MV-4-11 (cell line): ENCODE results near the gene CHRND.

ENCODE experiments used
- DNase-seq: peaks from one replicate; lab custom pipeline; 2025; lab: John Stamatoyannopoulos, UW

The CHRND gene

DNA sequence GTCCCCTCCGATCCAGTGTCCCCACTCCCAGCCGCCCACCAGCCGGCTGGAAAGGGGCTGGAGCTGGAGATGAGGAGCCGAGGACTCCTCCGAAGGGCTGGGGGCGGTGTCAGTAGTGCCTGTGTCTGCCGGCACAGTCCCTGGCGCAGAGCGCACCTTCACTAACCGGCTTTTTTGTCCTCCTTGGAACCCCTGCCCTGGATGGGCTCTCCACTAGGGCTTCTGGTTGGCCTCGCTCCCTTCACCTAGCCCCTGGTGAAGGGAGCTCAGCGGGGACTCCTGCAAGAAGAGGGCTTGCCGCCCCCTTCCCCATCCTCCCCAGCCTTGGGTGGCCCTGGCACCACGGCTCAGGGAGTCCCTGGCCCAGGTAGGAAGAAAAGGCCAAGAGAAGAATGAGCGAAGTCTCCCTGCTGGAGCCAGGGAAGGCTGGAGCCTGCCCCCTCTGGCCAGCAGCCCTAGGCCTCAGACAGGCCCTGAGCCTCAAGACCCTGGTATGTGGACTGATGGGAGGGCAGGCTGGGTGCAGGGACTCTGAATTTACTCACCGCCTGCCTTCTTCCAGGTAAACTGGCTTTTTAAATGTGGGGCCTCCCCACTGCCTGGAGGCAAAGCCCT is 37.8 kb upstream of the CHRND start:
- no peak for DNase-seq

DNA sequence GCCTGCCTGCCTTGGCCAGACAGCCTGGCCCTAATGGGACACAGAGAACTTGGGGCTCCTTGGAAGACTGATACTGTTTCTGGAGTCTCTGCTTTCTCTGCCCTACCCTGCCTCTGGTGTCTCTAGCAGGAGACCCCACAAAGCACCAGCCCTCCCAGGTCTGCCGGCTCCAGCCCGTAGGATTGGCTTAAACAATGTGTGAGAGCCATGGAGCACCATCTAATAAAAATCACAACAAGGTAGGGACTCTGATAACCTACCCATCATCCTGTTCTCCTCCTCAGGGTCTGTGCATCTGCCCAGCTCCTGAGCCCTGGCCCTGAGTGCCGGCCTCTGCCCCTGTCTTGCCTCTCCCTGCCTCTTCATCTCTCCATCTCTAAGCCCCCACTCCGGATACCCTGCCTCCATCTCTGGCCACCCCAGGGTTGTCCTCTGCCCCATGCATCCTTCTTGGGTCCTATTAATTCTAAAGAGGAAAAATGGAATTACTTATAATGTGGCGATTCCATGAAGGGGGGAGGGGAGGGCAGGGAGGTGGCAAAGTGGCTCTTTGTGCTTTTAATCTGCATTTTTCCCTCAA is 37.1 kb upstream of the CHRND start:
- DNase-seq = no peak

DNA sequence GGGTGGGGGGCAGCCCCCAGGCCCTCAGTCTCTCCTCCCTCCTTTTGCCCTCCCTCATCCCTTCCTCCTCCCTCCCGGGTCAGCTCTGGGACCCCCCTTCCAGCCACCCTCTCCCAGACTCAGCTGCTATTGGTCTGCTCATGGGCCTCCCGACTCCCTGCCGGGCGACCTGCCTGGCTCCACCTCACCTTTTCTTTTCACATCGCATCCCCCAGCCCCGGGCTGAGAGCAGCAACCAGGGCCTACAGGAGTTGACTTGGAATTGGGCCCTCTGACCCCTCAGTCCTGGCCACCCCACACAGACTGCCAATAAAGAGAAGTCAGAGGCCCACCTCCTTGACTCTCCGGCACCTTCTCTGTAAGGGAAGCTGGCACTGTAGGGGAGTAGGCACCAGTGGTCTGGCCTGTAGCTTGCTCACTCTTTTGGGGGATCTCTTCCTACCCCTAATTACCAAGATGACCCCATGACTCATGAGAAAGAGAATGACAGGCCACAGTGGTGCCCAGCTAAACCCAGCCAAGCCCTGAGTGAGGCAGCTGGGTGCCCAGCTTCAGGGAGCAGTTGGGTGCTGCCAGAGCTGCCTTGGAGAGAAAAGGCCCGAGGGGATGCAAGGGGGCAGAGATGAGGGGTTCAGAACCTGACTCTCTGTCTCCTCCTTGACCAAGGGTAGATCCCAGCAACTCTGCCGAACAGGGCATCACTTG is 36.3 kb upstream of the CHRND start:
- DNase-seq = no peak

DNA sequence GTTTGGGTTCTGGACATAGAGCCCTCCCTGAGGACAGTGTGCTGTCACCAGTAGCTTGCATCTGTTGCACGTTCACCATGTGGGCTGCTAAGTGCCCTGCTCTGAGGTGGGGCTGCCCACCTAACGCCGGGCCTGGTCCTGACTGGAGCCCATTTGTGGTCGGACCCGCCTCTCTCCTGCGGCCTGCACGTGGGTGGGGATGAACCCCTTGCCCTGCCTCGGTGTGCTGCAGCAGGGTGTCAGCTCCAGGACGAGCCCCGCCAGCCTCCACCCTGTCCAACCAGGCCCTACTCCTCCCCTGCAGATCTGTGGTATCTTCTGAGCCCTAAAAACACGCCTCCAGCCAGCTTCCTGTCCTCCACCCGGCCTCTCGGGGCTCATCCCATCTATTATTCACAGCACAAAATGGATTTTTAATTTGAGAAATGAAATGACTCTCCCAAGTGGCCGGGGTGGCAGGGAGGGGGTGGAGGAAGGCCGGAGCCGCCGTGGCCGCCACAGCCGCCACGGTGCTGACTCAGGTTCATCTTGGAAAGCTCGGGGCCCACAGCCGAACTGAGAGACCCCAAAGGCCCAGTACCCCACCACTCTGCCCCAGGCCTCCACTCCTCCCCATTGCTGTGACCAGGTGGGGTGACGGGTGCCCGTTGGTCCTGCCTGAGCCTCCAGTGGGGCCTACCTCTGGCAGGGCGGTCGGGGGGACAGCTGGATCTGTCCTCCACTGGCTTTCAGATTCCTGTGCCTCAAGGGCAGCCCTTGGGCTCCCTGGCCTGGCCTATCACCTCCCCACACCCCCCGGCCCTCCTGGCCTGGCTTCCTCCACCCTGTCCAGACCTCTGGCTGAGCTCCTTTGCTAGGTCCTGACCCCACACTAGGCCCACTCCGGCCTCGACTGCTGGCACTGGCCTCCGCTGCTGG is 35.5 kb upstream of the CHRND start:
- DNase-seq = no peak

DNA sequence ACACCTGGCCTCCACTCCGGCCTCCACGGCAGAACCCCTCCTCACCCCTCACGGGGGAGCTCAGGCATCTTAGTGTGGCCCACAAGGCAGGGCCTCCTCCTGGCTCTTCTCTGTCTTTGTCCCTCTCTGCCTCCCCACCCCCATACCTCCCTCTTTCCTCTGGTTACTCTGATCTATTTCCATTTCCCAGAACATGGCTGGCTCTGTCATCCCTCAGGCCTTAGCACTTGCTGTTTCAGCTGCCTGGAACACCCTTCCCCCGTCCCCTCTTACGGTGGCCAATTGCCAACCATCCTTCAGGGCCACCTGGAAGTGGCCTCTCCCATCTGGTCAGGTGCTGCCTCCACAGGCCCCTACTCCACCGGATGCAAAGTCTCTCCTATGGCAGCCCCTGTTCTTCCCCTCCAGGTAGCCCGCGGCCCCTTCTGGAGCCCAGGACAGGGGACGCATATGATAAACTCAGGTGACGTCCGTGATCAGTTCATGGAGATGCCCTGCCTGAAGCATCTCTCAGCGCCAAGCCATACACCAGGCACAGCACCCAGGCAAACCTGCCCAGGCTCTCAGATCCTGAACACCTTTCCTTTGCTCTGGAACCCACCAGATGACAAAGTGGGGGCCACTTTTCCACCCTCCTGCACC is 34.7 kb upstream of the CHRND start:
- DNase-seq = no peak

DNA sequence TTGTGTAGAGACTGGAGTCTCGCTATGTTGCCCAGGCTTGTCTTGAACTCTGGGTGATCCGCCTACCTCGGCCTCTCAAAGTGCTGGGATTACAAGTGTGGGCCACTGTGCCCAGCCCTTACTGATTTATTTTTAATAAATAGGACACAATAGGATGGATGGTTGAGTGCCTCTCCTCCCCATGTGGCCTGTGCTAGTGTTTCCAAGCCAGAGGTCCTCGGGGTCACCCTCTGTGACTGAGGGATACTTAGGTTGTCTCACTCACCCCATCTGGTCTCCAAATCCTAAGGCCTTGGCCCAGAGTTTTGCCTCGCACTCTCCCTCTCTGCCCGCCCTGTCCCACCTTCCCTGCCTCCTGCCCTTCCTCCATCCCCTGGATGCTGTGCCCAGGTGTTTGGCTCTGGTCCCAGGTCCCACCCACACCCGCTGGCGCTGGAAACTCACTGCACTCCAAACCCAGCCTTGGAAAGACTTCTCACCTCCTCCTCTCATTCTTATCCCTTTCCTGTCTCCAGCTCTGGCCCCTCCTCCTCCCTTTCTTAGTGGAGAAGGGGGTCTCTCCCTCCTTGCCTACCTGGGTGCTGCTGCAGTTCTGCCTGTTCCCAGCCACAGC is 33.6 kb upstream of the CHRND start:
- no peak for DNase-seq

DNA sequence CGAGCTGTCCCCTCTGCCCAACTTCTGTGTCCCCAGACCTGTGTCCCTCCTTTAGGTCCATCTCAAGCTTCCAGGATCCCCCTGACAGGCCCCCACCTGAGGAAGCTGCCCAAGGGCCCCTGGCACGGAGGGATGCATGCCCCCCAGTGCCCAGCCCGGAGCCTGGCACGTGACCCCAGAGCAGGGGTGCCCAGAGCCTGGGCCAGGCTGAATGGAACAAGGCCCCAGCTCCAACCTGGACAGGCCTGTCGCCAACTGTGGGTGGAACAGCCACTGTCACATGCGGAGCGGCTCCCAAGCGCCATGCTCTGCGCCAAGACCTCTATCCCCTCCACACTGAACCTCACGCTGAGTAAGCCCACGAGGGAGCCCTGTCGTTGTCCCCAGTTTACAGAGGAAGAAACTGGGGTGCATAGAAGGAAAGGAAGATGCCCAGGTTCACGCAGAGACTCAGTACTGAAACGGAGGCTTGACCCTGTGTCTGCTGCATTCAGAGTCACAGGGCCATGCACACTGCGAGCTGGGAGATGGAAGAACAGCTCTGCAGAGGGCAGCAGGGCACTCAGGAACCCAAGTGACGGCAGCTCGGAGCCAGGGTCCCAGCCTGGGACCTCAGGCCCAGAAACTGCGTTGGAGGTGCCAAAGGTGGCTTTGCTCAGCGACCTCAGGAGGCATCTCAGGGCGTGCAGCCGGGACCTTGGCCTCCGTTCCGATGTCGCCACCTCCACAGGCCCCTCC is 32.8 kb upstream of the CHRND start:
- DNase-seq = no peak

DNA sequence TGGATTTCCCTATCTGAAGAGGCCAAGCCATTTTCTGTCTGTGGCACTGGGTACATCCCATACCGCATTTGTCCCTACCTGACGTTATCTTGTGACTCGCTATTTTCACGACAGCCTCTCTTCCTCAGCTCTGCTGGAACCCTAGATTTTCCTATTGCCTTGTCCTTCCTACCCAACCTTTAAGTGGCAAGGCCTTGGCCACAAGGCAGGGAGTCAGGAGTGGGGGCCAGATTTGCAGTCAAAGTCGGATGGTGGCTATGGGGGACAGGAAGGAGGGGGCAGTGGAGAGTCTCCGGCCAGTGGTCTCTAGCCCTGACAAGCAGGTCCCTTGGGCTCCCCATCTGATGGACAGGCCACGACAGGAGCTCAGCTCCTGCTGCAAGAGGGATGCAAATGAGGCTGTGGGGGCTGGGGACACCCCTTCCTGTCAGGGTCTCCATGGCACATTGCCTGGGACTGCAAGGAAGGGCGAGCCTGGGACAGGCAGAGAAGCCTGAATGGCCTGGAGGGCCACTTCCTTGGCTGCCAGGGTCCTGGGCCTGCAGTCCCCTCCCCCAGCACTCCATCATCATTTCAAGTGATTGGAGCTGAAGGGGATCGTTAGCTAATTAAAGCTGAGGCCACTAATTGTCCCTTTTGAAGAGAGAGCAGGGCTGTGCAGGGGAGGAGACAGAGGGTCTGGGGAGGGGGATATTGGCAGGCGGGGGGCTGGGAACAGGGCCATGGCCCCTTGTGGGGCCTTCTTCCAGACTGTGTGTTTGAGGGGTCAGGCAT is 32.1 kb upstream of the CHRND start:
- no peak for DNase-seq

DNA sequence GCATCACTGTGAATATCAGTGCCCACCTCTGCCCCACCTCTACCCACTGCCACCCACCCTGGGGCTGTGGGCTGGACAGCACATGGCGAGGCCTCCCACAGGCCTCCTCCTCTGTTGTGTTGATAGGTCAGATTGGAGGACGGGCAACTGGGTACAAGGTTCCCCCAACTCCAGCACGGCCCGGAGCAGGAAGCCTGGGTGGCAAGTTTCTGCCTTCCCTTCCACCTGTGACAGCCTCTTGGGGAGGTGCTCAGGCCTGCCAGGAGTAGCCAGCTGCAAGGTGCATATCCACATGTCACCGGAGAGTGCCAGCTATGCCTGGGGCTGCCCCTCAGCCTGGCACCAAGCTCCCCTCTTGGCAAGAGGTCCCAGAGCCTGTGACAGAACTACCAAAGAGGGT is 31.4 kb upstream of the CHRND start:
- no peak for DNase-seq

DNA sequence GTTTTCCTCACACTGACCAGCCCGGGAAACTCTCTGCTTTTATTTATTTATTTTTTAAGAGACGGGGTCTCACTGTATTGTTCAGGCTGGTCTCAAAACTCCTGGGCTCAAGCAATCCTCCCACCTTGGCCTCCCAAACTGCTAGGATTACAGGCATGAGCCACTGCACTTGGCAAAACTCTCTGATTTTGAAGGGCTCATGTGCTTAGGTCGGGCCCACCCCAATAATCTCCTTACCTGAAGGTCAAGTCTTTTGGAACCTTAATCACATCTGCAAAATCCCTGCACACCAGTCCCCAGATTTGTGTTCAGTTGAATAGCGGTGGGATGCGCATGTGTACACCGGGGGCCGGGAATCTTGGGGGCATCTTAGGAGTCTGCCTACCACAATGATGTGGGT is 30.7 kb upstream of the CHRND start:
- no peak for DNase-seq

DNA sequence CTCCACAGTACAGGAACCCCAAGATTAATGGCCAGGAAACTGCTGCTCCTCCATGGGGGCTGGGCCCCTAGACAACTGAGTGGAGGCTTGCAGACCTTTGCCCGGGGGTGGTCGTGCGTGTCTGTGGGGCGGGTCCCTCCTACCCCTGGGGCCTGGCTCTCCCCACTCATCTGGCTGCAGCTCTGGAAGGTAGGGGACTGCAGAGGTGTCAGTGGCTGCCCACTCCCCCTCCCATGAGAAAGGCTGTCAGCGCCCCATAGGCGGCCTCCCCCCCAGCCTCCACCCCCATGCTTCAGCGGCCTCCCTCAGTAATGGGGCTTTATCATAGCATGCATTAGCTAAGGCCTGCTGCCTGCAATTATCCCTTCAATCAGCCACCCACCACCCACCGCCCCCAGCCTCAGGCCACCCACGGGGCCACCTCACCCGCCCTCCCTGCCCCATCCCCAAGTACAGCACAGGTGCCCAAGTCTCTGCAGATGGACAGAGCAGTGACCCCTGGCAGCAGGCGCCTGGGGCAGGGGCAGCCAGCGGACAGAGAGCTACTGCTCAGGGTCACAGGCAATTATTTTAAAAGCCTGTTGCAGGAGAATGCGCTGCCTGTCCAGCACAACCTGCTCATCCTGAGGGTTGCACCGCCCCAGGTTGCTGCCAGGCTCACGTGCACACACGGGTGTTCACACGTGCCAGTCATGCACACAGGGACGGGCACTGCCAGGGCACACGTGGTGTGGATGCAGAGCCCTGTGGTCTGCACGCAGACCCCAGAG is 29.3 kb upstream of the CHRND start:
- no peak for DNase-seq

DNA sequence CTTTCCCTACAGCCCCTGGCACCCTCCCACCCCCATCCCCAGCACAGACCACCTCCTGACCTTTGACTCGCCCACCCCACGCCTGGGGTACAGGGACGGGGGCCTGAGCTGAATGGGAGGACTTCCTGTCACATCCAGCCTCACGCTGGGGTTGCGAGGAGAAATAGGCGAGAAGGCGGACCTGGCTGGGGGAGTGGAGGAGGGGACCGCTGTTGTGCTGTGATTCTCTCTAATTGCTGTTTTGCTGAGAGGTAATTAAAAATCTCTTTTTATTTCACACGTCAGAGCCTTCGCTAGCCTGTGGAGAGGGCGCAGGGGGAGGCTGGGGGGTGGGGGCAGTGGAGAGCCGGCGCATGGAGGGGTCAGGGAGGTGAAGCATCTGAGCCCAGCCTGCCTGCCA is 28.6 kb upstream of the CHRND start:
- DNase-seq = no peak

DNA sequence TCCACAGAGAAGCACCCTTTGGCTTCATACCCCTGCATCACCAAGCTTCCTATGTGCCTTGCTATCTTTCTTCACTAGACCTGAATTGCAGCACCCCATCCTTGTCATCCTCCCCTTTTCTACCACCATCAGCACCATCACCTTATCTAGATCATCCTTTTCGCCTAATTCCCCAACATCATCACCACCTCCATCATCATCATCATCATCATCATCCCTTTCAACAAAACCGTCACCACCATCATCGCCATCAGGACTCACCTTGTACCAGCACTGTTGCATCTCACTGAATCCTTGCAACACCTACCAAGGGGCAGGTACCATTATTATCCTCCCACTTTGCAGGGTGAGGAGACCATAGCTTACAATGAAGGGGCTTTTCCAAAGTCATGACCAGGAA is 27.5 kb upstream of the CHRND start:
- no peak for DNase-seq

DNA sequence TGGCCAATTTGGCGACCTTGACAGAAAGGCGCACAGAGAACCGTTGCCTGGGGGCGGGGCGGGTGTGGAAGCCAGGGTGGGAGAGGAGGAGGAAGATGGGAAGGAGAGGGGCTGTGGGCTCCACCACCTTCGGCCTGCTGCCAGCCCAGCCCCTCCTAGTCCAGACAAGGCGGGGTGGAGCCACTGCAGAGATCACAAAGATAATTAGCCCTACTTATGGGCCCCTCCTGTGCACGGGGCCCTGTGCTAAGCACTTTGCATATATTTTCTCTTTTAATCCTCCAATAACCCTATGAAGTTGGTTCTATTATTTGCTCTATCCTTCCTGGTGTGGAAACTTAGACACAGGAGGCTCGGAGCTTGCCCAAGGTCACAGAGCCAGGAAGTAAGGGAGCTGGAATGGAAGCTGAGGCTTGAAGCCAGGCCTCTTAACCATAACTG is 24.6 kb upstream of the CHRND start:
- no peak for DNase-seq

DNA sequence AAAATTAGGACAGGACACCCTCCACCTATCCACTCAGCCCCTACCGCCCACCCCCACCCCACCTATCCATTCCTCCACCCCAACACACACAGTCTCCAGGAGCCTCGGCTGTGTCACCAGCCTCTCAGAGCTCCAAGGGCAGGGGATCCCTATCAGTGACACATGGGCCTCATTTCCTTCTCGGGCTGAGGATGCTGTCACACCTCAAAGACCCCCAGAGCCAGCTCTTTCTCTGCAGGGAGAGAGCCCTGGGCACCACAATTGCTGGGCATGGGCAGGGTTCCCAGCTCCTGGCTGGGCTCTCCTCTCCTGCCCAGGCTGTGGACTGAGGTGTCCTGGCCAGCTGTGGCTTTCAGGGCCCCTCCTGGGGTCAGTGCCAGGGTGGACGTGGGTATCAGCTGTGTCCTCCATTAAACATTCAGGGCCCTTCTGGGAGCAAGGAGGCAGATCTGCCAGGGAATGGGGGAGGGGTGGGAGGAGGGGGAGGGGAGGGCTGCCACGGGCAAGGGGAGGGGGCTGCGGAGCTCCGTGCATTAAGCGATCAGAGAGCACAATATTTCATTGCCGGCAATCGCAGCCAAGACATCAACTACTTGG is 24.1 kb upstream of the CHRND start:
- no peak for DNase-seq

DNA sequence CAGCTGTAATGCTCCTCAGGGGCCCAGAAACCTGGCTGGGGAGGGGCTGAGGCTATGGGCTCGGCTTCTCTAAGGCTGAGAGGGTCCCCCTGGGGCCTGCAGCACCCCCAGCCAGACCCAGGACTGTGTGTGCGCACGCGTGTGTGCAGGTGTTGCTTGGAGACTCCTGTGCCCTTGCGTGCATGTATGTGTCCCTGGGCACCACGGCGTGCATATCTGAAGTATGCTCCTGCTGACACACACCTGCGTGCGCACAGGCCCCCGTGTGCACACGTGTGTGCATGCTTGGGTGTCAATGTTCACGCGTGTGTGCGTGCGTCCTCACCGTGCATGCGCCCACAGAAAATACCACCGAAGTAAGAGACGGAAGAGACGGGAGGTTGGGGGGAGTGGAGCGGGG is 23.4 kb upstream of the CHRND start:
- DNase-seq = no peak

DNA sequence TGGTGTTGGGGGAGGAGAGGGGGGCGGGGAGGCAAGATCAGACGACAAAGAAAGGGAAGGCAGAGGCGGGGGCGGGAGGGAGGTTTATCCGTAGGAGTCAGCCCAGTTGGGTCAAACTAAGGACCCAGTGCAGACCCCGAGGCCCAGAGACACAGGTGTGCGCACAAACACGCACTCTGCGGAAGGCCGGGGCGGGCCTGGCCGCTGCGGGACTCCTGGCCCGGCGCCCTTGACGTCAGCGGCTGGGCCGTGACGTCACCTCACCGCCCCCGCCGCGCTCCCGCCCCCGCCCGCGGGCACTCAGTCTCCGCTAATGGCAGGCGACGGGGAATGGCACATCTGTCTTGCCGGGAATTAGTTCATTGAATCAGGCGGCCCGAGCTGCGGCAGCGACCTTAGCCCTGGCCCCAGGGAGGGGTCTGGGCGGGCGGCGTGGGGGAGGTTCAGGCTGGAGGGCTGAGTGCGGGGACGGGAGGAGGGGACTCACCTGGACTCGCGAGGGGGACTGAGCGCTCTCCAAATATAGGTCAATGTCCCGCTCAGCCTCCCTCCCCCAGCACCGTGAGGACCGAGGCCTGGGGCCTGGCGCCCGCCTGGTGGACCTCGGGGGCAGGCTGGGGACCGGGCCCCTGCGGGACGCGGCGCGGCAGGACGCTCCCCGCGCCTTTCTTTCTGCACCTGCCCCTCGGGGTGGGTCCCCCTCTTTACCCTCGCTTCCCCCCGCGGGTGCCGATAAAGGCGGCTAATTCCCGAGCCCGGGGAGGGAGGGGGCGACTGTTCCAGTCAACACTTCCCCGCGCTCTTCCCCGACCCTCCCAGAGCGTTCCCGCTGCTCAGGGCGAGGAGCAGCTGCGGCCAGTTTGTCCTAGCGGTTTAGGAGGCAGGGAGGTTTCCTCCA is 22.8 kb upstream of the CHRND start:
- DNase-seq = no peak

DNA sequence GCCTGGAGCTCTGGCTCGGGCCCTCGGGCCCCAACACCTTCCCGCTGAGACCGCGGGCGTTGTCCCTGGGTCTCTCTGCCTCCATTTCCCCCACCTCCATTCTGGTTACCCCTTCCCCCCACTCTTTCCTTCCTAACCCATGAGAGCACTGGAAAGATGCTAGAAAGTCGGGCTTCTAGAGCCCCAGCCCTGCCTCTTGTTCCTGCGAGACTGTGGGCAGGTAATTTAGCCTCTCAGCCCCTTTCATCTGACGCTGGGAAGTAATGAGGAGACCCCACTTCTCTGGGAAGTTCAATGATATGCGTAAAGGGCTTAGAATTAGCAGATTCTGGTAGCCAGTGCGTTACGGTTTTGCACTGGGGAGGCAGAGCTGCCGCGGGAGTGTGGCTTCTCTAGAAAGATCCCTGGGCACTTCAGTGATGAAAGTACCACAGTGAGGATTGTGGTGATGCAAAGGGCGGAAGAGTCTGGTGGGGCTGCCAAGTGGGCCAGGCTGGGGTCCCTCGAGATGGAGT is 22.1 kb upstream of the CHRND start:
- DNase-seq = no peak
